Measurements from ENCODE around the gene CCN6.

CCN6 gene

DNA sequence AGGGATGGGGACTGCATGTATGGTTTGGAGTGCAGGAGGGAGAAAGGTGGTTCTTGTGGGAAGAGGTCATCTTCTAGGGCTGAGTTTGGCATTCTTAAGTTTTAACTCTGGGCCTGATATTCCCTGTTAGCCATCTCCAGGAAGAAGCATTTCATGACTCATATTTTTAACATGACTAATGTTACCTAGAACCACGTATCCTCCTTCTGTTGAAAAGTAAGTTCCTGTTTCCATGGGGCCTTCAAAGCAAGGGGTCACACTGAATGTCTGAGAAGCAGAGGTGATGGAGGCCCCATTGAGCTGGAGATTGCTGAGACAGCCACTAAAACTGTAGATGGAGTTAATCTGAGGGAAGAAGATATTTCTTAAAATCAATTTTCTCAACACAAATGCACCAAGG, 63.6 kb downstream of the CCN6 start:
- no peak for DNase-seq (ENCODE audit: low read depth in 2 of 2)

DNA sequence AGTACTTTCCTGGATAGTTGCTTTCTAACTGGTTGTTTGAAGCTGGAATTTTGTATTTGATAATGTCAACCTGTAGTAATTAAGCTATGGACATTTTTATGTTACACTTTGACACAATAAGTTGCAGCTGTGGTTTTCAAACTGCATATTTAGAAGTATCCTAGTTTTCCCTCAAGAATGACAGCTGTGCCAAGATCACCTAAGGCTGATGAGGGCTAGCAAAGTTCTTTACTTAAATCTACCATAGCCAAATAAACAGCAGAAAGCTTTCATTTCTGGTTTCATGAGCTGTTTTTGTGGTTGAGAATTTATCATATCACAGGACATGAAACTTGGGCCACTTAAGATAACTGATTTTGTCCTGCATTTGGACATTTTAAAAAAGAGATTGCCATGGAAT, 64.1 kb downstream of the CCN6 start:
- DNase-seq (ENCODE audit: low read depth in 2 of 2), result no peak

Measured in stimulated activated CD4-positive, alpha-beta T cell treated with anti-CD3 and anti-CD28 coated beads, Interleukin-4, amount 100 ng/mL, for 48 hours (primary cell).